H1 (cell line): ENCODE measurements around the gene LANCL2. TPM values are rescaled to one million over a fixed set of nuclear protein-coding genes. Genes with fewer than 3 reads are reported as not detected.

ENCODE experiments used
- RBBP5 ChIP-seq: IDR thresholded peaks from 2 replicates; pipeline ENCODE4 v1.7.1; 2012; ENCODE audit warnings: low read depth, mild to moderate bottlenecking, inconsistent platforms, low read length, moderate library complexity, borderline replicate concordance
- polyA plus RNA-seq, 7 experiments: library from polyadenylated mRNA; depleted of rRNA in 3 of 7; stranded (reverse) in 5 of 7; unstranded in 2 of 7; fragments of >200 nt in 5 of 7; fragments of 200-250 nt in 2 of 7; gene quantifications; 1 replicate in 5 of 7; 2 replicates in 1 of 7; 4 replicates in 1 of 7; pipeline versions ENCODE4 v1.2.1 to v1.2.3, GENCODE V29; 2011 to 2013; ENCODE audit warnings: missing spikeins in 2 of 7, mixed read lengths in 2 of 7
- total RNA-seq: library from RNA; stranded (reverse); fragmentation: NEBNext Ultra II Directional; extraction: Animal tissue kit (Norgen Biotek cat#: 25700); gene quantifications from 2 replicates; pipeline ENCODE4 v1.2.1, GENCODE V29; 2021

LANCL2 gene
- total and polyA plus RNA-seq, 2 of the 8 experiments (the other 6 are each of a cell fraction or from before 2014, with no cell fraction given): 9.2 to 9.5 TPM

DNA sequence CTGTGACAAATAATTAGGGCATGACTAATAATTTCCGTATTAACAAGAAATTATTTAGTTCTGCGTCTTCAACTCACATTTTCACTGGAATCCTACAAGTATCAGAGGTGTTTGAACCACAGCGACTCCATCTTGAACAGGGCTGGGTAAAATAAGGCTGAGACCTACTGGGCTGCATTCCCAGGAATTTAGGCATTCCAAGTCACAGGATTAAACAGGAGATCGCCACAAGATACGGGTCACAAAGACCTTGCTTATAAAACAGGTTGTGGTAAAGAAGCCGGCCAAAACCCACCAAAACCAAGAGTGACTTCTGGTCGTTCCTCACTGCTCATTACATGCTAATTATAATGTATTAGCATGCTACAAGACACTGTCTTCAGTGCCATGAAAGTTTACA lies 14.9 kb upstream of the LANCL2 start (continued):
- no peak for TF ChIP-seq RBBP5
